SU-DHL-6 (cell line): Measurements from ENCODE around the gene CTAGE1.

Experiments
- H2AFZ ChIP-seq: fragments of 200-600 bp; sonication (generic); 2 replicates; pipeline ENCODE4 v1.6.1; 2014; ENCODE audit warnings: low read depth, mild to moderate bottlenecking, moderate library complexity, mixed read lengths, antibody characterized with exemption, low read length; ENCODE audit not compliant: severe bottlenecking
- H3F3A ChIP-seq: fragments of 200-600 bp; shearing (Covaris generic); 2 replicates; pipeline ENCODE4 v1.6.0; 2016; ENCODE audit warnings: antibody characterized with exemption, mild to moderate bottlenecking; ENCODE audit not compliant: insufficient read depth
- H3K27ac ChIP-seq: fragments of 200-600 bp; sonication (generic); 2 replicates; pipeline ENCODE4 v1.5.1; 2016; ENCODE audit warnings: low read depth, mild to moderate bottlenecking, low read length, moderate library complexity, mixed read lengths
- H3K27me3 ChIP-seq: fragments of 200-600 bp; sonication (generic), shearing (Covaris generic); 2 replicates; pipeline ENCODE4 v1.6.0; 2014; ENCODE audit warnings: mild to moderate bottlenecking, low read length
- H3K36me3 ChIP-seq: fragments of 200-600 bp; sonication (generic); 2 replicates; pipeline ENCODE4 v1.6.1; 2014; ENCODE audit warnings: mild to moderate bottlenecking, low read length, mixed read lengths
- H3K4me2 ChIP-seq: fragments of 300-600, 200-600 bp; shearing (Covaris generic), sonication (generic); 2 replicates; pipeline ENCODE4 v1.6.0; 2014; ENCODE audit warnings: low read length, low read depth, mild to moderate bottlenecking; ENCODE audit not compliant: poor library complexity, severe bottlenecking
- H3K4me3 ChIP-seq: fragments of 200-600 bp; sonication (generic); 2 replicates; pipeline ENCODE4 v1.5.1; 2014; ENCODE audit warnings: antibody characterized with exemption, low read length, mild to moderate bottlenecking, mixed read lengths; ENCODE audit not compliant: insufficient read depth, poor library complexity, severe bottlenecking
- H3K79me2 ChIP-seq: fragments of 200-600 bp; sonication (generic); 2 replicates; pipeline ENCODE4 v1.6.1; 2014; ENCODE audit warnings: mild to moderate bottlenecking, low read length, moderate library complexity; ENCODE audit not compliant: insufficient read depth
- H3K9ac ChIP-seq: fragments of 200-600 bp; sonication (generic); 2 replicates; pipeline ENCODE4 v1.7.0; 2014; ENCODE audit warnings: mild to moderate bottlenecking, low read length
- H3K9me2 ChIP-seq: fragments of 200-600 bp; sonication (generic); replicated peaks from 2 replicates; pipeline ENCODE4 v1.6.1; 2014; ENCODE audit warnings: low read length; ENCODE audit not compliant: insufficient read depth
- H3K9me3 ChIP-seq: fragments of 200-600 bp; sonication (generic); 2 replicates; pipeline ENCODE4 v1.6.1; 2014; ENCODE audit warnings: low read length, mixed read lengths; ENCODE audit not compliant: insufficient read depth
- H4K20me1 ChIP-seq: fragments of 200-600 bp; sonication (generic); 2 replicates; pipeline ENCODE4 v1.6.1; 2014; ENCODE audit warnings: low read depth, mild to moderate bottlenecking, antibody characterized with exemption, low read length, moderate library complexity, mixed read lengths
- CTCF ChIP-seq: fragments of 200-600 bp; sonication (generic); IDR thresholded peaks from one replicate; pipeline ENCODE4 v1.5.1; 2017; ENCODE audit warnings: antibody characterized with exemption, mild to moderate bottlenecking, low read length, moderate library complexity; ENCODE audit not compliant: insufficient read depth, poor library complexity, severe bottlenecking
- EZH2phosphoT487 ChIP-seq: fragments of 200-600 bp; sonication (generic), shearing (Covaris generic); conservative IDR thresholded peaks from 2 replicates; pipeline ENCODE4 v1.6.1; 2018; ENCODE audit warnings: mild to moderate bottlenecking, antibody characterized with exemption, low read length, moderate library complexity, mixed read lengths

CTAGE1 gene

GRCh38 chr18:22417496-22418188, at the start of gene CTAGE1:
Gene CTAGE1 (minus strand): TSS chr18:22417915. CDS start chr18:22417811, 104 bp downstream.
- H4K20me1 ChIP-seq = no peaks in the 10 kb centered on the region
- no peaks in the 10 kb centered on the region for H3K36me3 ChIP-seq
- H3K27me3 ChIP-seq = 0 out of 2 replicates have a peak, but pooled peaks cover 3% of the 10 kb centered on the region
- TF ChIP-seq EZH2phosphoT487 (no peak), CTCF (no peak)
- H3K9me2 ChIP-seq = no peaks in the 10 kb centered on the region
- H3F3A ChIP-seq = no peaks in the 10 kb centered on the region
- no peak within 1 kb of the TSS for H3K9ac ChIP-seq
- H3K27ac ChIP-seq = no peak within 1 kb of the TSS
- H3K9me3 ChIP-seq = no peaks in the 10 kb centered on the region
- no peak within 1 kb of the TSS for H2AFZ ChIP-seq
- H3K4me2 ChIP-seq = no peak within 1 kb of the TSS
- no peak within 1 kb of the TSS for H3K4me3 ChIP-seq
- H3K79me2 ChIP-seq = no peaks in the 10 kb centered on the region

- no peaks in the 10 kb centered on the region for H3K79me2 ChIP-seq
- H3K4me2 ChIP-seq = no peak overlapping the region
- H3K27ac ChIP-seq = no peak overlapping the region
- H3K9ac ChIP-seq = no peak overlapping the region
- H2AFZ ChIP-seq = no peak overlapping the region
- TF ChIP-seq CTCF = no peak
- TF ChIP-seq EZH2phosphoT487 = no peak
- no peaks in the 10 kb centered on the region for H3K9me2 ChIP-seq
- H3K36me3 ChIP-seq = no peaks in the 10 kb centered on the region
- no peaks in the 10 kb centered on the region for H4K20me1 ChIP-seq
- H3K27me3 ChIP-seq = no peaks in the 10 kb centered on the region
- no peaks in the 10 kb centered on the region for H3K9me3 ChIP-seq
- no peaks in the 10 kb centered on the region for H3F3A ChIP-seq
- no peak overlapping the region for H3K4me3 ChIP-seq
Observed at GRCh38 chr18:22466608-22467395, 49.1 kb upstream of the CTAGE1 start.

- Histone ChIP-seq H3K36me3 (no peaks in the 10 kb centered on the region), H2AFZ (no peak overlapping the region), H3K79me2 (no peaks in the 10 kb centered on the region), H3F3A (no peaks in the 10 kb centered on the region), H3K4me3 (no peak overlapping the region), H3K4me2 (no peak overlapping the region), H3K27me3 (no peaks in the 10 kb centered on the region), H3K9me3 (no peaks in the 10 kb centered on the region), H3K9me2 (no peaks in the 10 kb centered on the region), H3K9ac (no peak overlapping the region), H4K20me1 (no peaks in the 10 kb centered on the region), H3K27ac (no peak overlapping the region)
- TF ChIP-seq EZH2phosphoT487 (no peak), CTCF (no peak)
Observed at GRCh38 chr18:22465859-22466457, 48.2 kb upstream of the CTAGE1 start.
